ENCODE data around the gene ZNF281.
"Not testable (repeated sequence)": the region's sequence is repeated elsewhere in the genome, so short reads cannot be mapped to it uniquely, and the experiment has no call there.

The ZNF281 gene

GRCh38 chr1:200438911-200439310 is 29.1 kb upstream of the ZNF281 start:
- TF ChIP-seq CTCF (IDR thresholded peaks at IDR 0.05; ENCODE audit: insufficient read depth, low read depth, low read length, missing control alignments): no peak
- DNase-seq (ENCODE audit: low read depth): no peak
- H3K4me3 ChIP-seq (ENCODE audit: low read length): no peak overlapping the region

- DNase-seq (ENCODE audit: low read depth): peak; percentile 36
- H3K4me3 ChIP-seq (ENCODE audit: low read length): not testable (repeated sequence)
Measured at GRCh38 chr1:200438413-200438812, 28.6 kb upstream of the ZNF281 start.

GRCh38 chr1:200437556-200438203 is 27.8 kb upstream of the ZNF281 start:
- H3K4me3 ChIP-seq (ENCODE audit: low read length): no peak overlapping the region
- no peak for DNase-seq (ENCODE audit: low read depth)
- no peak for TF ChIP-seq CTCF (IDR thresholded peaks at IDR 0.05; ENCODE audit: insufficient read depth, low read depth, low read length, missing control alignments)

- no peak for DNase-seq (ENCODE audit: low read depth)
- no peak overlapping the region for H3K4me3 ChIP-seq (ENCODE audit: low read length)
- no peak for TF ChIP-seq CTCF (IDR thresholded peaks at IDR 0.05; ENCODE audit: insufficient read depth, low read depth, low read length, missing control alignments)
Measured at GRCh38 chr1:200437088-200437487, 27.3 kb upstream of the ZNF281 start.

GRCh38 chr1:200436436-200436835 is 26.6 kb upstream of the ZNF281 start:
- H3K4me3 ChIP-seq (ENCODE audit: low read length): no peak overlapping the region
- DNase-seq (ENCODE audit: low read depth): no peak
- TF ChIP-seq CTCF (IDR thresholded peaks at IDR 0.05; ENCODE audit: insufficient read depth, low read depth, low read length, missing control alignments): no peak

GRCh38 chr1:200435200-200435780 is 25.5 kb upstream of the ZNF281 start:
- no peak overlapping the region for H3K4me3 ChIP-seq (ENCODE audit: low read length)
- DNase-seq (ENCODE audit: low read depth): no peak
- no peak for TF ChIP-seq CTCF (IDR thresholded peaks at IDR 0.05; ENCODE audit: insufficient read depth, low read depth, low read length, missing control alignments)

GRCh38 chr1:200433586-200433985 is 23.8 kb upstream of the ZNF281 start:
- no peak overlapping the region for H3K4me3 ChIP-seq (ENCODE audit: low read length)
- no peak for DNase-seq (ENCODE audit: low read depth)
- TF ChIP-seq CTCF (IDR thresholded peaks at IDR 0.05; ENCODE audit: insufficient read depth, low read depth, low read length, missing control alignments): no peak

Data from epithelial cell of esophagus (primary cell).